ENCODE results near the gene HDAC4.
"Not testable (repeated sequence)": the region's sequence is repeated elsewhere in the genome, so short reads cannot be mapped to it uniquely, and the experiment has no call there.

Gene HDAC4

DNA sequence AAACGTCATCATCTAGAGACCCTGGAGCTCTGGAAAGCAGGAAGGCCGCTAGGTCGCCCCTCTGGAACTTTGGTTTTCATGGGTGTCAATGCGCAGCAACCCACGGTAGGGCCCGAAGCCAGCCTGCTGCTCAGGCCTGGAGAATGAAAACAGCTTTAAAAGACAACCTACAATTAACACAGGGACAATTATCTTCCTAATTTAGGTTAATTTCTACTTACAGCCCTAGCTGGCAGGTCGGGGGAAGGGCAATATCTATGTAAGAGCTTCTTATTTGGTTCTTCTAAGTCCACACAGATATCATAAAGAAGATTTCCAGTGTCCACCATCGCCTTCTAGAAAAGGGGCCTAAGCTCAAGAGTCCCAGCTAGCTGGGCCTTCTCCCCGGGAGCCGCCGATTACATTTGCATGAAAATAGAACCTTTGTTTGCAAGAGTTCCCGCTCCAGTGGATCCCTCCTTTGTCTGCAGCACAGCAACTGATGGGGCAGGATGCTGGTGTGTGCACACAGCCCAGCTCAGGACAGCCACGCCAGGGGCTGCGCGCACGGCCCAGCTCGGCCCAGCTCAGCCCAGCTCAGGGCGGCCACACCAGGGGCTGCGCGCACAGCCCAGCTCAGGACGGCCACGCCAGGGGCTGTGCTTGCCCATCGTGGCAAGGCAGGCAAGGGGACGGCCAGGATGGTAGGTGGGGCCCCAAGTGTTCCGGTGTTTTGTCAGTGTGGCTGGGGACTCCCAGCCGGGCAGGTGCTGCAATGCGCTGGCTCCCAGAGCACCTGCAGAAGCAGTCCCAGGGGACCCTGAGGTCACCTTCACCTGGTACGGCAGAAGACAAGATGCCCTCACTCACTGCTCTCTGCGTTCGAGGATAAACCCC is 109.1 kb downstream of the HDAC4 start:
- no peak for DNase-seq

- DNase-seq, result no peak
These were observed 110.0 kb downstream of the HDAC4 start for GRCh38 chr2:239290618-239291474.

GRCh38 chr2:239289545-239289944 is 111.3 kb downstream of the HDAC4 start:
- no peak for DNase-seq

GRCh38 chr2:239288951-239289511 is 111.8 kb downstream of the HDAC4 start:
- no peak for DNase-seq

DNA sequence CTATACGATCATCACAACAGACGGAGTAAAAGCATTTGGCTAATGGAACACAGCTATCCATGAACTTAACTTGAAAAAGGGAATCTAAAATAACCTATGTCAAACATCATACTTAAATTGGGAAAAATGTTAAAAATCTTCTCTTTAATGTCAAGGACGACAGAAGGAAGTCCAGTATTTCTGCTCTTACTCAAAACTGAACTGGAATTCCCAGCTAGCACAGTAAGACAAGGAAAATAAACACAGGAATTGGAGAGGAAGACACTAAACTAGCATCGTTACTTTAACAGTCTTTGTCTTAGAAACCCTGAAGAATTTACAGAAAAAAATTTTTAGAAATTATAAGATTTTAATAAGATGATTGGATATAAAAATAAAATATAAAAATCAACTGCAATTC is 112.6 kb downstream of the HDAC4 start:
- DNase-seq, result no peak

DNA sequence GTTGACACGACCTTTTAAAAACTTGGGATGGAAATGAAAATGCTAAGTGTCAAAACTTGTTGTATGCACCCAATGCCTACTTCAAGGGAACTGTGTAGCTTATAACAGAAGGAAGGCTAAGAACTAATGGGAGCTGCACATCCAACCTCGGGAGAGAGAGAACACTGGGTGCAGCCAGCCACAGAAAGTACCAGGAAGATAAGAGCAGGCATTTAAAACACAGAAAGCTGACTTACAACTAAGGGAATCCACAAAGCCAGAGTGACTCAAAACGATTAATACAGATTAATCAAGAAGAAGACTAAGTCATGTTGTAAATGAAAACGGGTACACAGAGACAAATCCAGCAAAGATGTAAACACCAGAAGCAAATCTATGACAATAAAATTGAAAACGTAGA is 113.4 kb downstream of the HDAC4 start:
- DNase-seq, result no peak

- no peak for DNase-seq
These were observed 113.9 kb downstream of the HDAC4 start for GRCh38 chr2:239286901-239287300.

DNA sequence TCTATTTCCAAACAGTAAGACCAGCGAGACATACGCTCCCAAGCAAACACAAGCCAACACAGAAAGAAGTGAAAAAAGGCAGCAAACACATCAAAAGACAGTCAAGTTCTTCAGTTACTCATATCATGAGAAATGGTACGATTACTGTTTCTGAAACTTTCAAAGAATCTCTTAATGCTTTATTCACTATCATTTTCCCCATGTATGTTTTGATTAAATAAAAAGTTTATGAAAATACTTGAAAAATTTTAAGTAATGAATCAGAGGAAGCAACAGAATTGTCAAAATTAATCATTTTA is 114.9 kb downstream of the HDAC4 start:
- no peak for DNase-seq

DNA sequence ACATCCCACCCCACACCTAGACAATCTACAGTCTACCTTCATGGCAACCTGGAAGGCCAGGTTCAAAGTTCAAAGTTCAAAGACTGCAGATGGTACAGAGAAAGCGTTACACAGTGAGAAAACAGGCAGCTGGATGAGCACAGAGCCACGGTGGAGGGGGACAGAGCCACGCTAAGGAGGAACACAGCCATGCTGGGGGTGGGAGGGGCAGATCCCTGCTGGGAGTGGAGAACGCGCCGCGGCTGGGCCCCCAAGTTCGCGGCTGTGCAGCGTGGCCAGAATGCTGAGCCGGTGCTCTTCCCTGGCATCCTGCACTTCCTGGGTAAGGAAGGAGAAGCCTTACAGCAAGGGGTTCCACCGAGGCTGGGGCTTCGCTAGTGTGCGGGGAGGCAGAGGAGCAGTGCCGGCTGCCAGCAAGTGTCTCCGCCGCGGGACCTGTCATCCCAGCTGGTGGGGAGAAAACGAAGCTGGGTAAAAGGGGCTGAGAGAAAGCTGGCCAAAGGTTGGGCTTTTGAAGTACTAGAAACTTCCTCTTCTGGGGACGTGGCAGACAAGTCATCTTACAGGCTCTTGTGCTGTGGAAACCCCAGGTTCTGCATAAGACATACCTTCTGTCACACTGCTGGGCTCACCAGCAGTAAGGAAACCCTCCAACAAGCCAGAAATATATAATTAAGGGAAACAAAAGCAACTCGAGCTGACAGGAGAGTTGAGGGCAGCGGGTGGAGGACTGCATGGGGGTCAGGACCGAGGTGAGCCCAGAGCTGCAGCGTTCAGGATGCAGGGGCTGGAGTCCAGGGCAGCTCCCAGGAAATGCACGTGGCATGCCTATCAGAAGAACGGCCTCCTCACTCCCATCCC is 115.5 kb downstream of the HDAC4 start:
- peak; percentile 6 for DNase-seq

DNA sequence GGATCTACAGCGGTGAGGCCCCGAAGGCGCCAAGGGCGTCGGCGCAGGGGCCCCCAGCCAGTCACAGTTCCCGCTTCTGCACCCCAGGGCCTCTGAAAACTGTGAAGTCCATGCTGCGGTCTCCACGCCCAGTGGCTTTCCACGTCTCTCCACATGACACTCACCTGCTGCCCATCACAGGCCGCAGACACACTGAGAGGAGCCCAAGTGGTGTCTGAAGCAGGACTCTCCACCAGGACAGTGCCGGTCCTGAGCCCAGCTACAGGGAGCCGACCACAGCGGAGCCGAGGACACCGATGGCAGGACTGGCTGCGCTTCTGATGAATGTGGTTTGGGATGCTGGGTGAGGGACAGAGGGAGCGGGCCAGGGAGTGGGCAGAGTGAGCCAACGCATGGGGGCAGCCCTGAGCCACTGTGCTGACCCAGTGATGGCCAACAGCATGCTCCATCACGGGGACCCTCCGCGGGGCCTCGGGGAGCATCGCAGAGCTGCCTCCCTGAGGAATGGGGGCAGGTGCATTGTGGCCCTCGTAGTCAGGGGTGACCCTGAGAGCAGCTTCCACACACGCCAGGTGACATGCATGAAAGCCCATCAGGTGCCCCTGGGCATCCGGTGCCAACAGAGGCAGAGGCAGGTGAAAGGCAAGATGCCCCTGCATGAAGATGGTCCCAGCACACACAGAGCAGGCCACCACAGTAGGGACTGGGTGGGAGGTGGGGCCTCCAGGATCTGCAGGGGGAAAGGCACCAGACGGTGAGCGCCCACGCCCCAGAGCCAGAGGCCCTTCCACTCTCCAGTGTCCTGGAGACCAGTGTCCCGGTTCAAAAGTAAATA is 116.6 kb downstream of the HDAC4 start:
- DNase-seq, result no peak

DNA sequence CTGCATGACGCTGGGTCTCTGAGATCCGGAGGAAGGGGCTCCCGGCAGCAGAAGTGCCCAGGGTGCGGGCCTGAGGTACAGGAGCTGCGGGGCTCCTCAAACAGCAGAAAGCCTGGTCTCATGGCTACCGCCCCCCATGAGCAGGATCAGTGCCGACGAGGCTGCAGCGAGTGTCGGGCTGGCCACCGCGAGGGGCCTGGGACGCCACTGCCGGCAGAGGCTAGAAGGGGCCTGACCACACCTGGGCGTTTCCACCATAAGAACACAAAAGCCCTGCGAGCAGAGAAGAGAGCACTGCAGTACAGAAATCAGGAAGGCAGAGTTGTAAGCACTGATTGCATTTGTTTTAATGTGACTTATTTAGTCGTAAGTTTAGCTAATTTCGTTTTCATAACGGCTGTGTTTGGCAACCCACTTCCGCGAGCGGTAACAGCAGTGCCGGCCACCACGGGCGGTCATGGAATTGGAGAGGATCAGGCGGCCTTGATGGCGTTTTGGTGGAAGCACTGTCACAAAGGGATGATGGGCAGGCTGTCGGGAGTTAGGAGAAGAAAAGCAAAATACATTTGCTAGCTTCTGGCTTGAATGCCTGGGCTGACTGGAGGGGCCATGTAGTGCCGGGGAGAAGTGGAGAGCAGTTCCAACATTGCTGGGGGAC is 117.4 kb downstream of the HDAC4 start:
- DNase-seq, result no peak

DNA sequence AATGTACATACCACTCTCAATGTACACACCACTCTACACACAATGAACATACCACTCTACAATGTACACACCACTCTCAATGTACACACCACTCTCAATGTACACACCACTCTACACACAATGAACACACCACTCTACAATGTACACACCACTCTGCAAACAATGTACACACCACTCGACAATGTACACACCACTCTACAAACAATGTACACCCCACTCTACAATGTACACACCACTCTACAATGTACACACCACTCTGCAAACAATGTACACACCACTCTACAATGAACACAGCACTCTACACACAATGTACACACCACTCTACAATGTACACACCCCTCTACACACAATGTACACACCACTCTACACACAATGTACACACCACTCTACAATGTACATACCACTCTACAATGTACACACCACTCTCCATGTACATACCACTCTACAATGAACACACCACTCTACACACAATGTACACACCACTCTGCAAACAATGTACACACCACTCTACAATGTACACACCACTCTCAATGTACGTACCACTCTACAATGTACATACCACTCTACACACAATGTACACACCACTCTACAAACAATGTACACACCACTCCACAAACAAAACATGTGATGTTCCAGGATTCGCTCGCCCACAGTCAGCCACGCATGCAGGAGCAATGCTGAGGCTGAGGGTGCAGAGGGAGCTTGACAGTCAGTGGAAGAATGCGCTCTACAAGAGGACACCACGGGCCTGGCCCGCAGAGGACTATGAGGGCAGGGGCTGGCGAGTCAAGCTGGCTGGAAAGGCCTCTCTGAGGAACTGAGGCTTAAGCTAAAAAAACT is 118.2 kb downstream of the HDAC4 start:
- no peak for DNase-seq

DNA sequence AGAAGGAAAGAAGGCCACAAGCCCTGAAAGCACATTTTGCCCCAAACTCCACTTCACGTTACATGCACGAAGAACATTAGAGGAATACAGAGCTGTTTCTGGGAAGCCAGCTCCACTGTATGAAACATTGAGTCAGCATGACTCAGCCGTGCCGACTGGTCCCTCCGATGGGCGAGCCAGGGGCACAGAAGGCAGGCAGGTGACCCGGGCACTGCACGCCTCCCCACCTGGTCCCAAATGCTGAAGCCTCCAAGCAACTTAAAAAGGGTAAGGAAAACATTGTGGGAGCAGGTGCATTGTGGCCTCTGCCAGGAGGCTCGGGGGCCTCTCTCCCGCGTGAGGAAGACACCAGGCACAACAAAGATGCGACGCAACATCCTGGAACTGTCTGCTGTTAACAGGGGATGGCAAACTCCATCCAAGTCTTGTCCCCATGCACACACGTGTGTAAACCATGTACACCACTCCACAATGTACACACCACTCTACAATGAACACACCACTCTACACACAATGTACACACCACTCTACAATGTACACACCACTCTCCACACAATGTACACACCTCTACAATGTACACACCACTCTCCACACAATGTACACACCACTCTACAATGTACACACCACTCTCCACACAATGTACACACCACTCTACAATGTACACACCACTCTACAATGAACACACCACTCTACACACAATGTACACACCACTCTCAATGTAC is 120.4 kb downstream of the HDAC4 start:
- not testable (repeated sequence) for DNase-seq

DNA sequence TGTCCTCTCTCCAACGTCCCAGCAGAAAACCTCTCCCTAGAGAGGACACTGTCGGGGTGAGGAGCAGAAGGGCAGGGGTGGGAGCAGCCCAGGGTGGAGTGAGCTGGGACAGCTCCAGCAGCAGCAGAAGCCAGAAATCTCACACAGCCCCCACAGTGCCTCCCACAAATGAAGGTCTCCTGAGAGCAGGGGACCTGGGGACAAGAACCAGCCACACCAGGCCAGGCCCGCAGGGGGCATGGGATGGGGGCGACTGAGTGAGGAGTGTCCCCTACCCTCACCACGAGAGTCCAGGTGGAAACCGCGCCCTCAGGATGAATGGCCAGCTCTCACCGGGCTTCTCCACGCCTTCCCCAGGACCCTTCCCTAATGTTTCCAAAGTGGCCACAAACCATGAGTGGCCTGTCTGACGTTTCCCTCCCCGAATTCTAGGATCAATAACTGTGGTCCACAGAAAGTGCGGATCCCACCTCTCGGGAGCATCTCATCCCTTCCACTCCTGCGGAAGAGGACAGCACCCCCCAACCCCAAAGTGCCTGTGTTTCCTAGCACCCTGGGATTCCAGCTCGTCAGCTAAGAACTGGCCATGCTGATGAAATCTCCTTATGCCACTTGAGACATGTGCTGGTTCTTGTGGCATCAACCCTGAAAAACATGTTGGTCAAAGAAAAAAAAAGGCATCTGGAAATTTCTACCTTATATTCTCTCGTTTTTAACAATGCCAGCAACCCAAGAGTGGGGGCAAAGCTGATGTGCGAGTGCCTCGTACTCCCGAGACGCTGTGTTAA is 121.1 kb downstream of the HDAC4 start:
- DNase-seq, result no peak

DNA sequence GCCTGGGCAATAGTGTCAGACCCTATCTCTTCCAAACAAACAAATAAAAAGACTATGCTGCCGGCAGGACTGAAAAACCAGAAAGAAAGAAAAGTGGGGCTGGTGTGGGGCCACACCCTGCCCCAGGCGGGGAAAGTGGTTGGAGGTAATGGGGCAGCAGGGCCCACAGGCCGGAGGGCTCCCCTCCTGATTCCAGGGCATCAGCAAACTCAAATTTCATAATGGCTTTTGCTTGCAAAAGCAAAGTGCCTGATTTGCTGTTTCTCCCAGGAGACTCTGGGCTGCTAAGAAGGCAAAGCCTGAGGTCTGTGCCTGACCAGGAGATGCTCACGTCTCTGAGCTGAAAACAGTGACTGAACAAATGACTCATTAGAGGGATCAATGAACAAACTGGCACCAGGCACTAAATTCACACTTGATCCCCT is 121.9 kb downstream of the HDAC4 start:
- no peak for DNase-seq

- no peak for DNase-seq
These were observed 122.5 kb downstream of the HDAC4 start for GRCh38 chr2:239278361-239278760.

DNA sequence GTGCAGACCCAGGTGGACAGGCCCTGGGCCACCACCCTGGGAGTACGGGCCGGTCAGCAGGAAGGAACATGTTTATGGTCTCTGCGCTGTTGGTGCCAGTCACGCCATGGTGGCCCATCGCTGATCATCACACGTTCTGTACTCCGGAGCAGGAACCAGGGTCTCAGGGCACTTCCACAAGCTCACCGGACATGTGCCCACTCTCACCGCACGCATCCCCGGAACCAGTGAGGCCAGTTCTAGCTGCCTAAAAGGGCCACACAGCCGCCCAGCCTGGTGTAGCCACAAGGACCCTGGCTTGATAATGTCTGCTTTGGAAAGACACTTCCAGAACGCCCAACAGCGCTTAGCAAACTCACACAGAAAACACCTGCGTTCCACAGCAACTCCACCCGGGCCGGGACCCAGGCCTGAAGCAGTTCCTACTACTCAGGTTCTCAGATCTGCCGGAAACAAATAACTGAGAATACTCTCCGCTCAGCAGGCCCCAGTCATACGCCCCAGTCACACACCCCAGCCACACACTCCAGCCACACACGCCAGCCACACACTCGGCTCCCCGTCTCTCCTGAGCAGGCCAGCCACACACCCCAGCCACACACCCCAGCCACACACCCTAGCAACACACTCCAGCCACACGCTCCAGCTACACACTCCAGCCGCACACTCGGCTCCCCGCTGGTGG is 123.3 kb downstream of the HDAC4 start:
- no peak for DNase-seq

DNA sequence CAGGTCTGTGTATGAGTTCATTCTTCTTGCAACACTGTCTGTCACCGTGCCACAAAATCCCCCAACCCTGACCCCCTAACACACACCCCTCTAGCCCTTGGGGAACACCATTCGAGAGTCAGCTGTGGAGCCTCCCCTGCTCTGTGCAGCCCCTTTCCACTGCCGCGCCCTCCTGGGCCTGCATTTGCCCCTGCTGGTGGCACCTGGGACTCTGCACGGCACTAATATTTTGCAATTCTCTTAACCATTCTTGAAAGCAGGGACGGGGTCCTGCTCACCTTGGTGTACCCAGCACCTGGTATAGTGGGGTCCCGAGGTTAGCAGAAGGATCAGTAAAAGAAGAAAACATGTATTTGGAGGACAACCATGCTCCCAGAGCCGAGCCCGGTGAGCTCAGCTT is 124.0 kb downstream of the HDAC4 start:
- DNase-seq, result no peak
